HepG2 (cell line): Measurements from ENCODE around the gene SELENOH.

Source experiments
- ARID3A ChIP-seq: IDR thresholded peaks from 2 replicates; pipeline ENCODE4 v1.6.1; 2012; ENCODE audit warnings: low read depth, low read length, improper control_type of control experiment
- HBP1 ChIP-seq: IDR thresholded peaks from 2 replicates; pipeline ENCODE4 v1.6.1; 2016; ENCODE audit warnings: low read depth, control low read depth
- HNF4G ChIP-seq, 2 experiments: sonication (generic) in 1 of 2; formaldehyde crosslinking in 1 of 2; IDR thresholded peaks; 2 replicates each; pipeline versions ENCODE4 v1.4.0 to v1.6.1; 2011 to 2020; ENCODE audit warnings: borderline replicate concordance in 2 of 2, low read depth in 2 of 2, mild to moderate bottlenecking in 2 of 2, low read length in 1 of 2, missing genetic modification reagents in 1 of 2, moderate library complexity in 1 of 2
- PHF5A ChIP-seq: IDR thresholded peaks from one replicate; pipeline ENCODE4 v1.6.1; 2018; ENCODE audit warnings: low read depth, missing genetic modification reagents; ENCODE audit not compliant: unreplicated experiment
- RXRA ChIP-seq: sonication (generic); formaldehyde crosslinking; IDR thresholded peaks from 2 replicates; pipeline ENCODE4 v1.5.1; 2020; ENCODE audit warnings: missing genetic modification reagents
- ZNF292 ChIP-seq: sonication (generic); formaldehyde crosslinking; IDR thresholded peaks from 2 replicates; pipeline ENCODE4 v1.8.1; 2022; ENCODE audit warnings: mild to moderate bottlenecking, low read depth, missing genetic modification reagents, borderline replicate concordance

- TF ChIP-seq PHF5A (CRISPR knock-in tag) (no peak), RXRA (CRISPR knock-in tag) (no peak), ZNF292 (CRISPR knock-in tag) (no peak), HBP1 (CRISPR knock-in tag) (no peak), HNF4G (IDR thresholded peaks at IDR 0.05; ENCODE audit: borderline replicate concordance, low read depth, low read length) (no peak; the same call in 1 of the 2 replicates), HNF4G (CRISPR knock-in tag; IDR thresholded peaks at IDR 0.05; ENCODE audit: borderline replicate concordance, low read depth) (no peak), ARID3A (no peak)
Measured at GRCh38 chr11:57788703-57789088, 47.4 kb downstream of the SELENOH start.
